ENCODE measurements around the gene REPS1. TPM values are rescaled to one million over a fixed set of nuclear protein-coding genes. Genes with fewer than 3 reads are reported as not detected.

REPS1 gene
- total RNA-seq, 4 donors from 2014 or later = 44.5 to 187 (median 70.4) TPM

- Histone ChIP-seq H3K27ac (no peak overlapping the region), H3K9me3 (no peaks in the 10 kb centered on the region), H3K4me3 (no peak overlapping the region), H3K4me1 (no peaks in the 10 kb centered on the region), H3K27me3 (no peaks in the 10 kb centered on the region), H3K36me3 (peaks cover 15% of the 10 kb centered on the region)
- DNase-seq (ENCODE audit: low spot score in 2 of 2) = no peak
- TF ChIP-seq EP300 (IDR thresholded peaks at IDR 0.05) (no peak), POLR2A (IDR thresholded peaks at IDR 0.05) (no peak), CTCF (IDR thresholded peaks at IDR 0.05) (no peak), POLR2AphosphoS5 (IDR thresholded peaks at IDR 0.05) (no peak)
Observed at GRCh38 chr6:138897031-138897430, 91.0 kb downstream of the REPS1 start.

GRCh38 chr6:138896104-138896756, 91.8 kb downstream of the REPS1 start:
- WGBS = 93% methylated on average over 8 of the region's 8 CpGs
- no peak for DNase-seq (ENCODE audit: low spot score in 2 of 2)
- no peaks in the 10 kb centered on the region for H3K9me3 ChIP-seq
- H3K4me1 ChIP-seq = no peaks in the 10 kb centered on the region
- no peak overlapping the region for H3K27ac ChIP-seq
- peaks cover 10% of the 10 kb centered on the region for H3K36me3 ChIP-seq
- H3K27me3 ChIP-seq = no peaks in the 10 kb centered on the region
- TF ChIP-seq EP300 (IDR thresholded peaks at IDR 0.05) (no peak), CTCF (IDR thresholded peaks at IDR 0.05) (no peak), POLR2A (IDR thresholded peaks at IDR 0.05) (no peak), POLR2AphosphoS5 (IDR thresholded peaks at IDR 0.05) (no peak)
- H3K4me3 ChIP-seq = no peak overlapping the region

GRCh38 chr6:138891255-138891986, 96.6 kb downstream of the REPS1 start:
- Histone ChIP-seq H3K27ac (no peak overlapping the region), H3K27me3 (no peaks in the 10 kb centered on the region), H3K4me3 (no peak overlapping the region), H3K9me3 (no peaks in the 10 kb centered on the region), H3K4me1 (peaks cover 6% of the 10 kb centered on the region), H3K36me3 (no peaks in the 10 kb centered on the region)
- 92% methylated on average over 3 of the region's 3 CpGs for WGBS
- TF ChIP-seq EP300 (IDR thresholded peaks at IDR 0.05) = no peak
- no peak for TF ChIP-seq POLR2A (IDR thresholded peaks at IDR 0.05)
- no peak for TF ChIP-seq CTCF (IDR thresholded peaks at IDR 0.05)
- TF ChIP-seq POLR2AphosphoS5 (IDR thresholded peaks at IDR 0.05) = no peak
- no peak for DNase-seq (ENCODE audit: low spot score in 2 of 2)

GRCh38 chr6:138885156-138885819, 102.8 kb downstream of the REPS1 start:
- WGBS = 98% methylated on average over 13 of the region's 13 CpGs
- no peaks in the 10 kb centered on the region for H3K27me3 ChIP-seq
- no peaks in the 10 kb centered on the region for H3K9me3 ChIP-seq
- no peaks in the 10 kb centered on the region for H3K36me3 ChIP-seq
- no peak overlapping the region for H3K4me3 ChIP-seq
- DNase-seq (ENCODE audit: low spot score in 2 of 2) = no peak
- TF ChIP-seq CTCF (IDR thresholded peaks at IDR 0.05) (no peak), POLR2AphosphoS5 (IDR thresholded peaks at IDR 0.05) (no peak), EP300 (IDR thresholded peaks at IDR 0.05) (no peak), POLR2A (IDR thresholded peaks at IDR 0.05) (no peak)
- peaks cover 6% of the 10 kb centered on the region for H3K4me1 ChIP-seq
- no peak overlapping the region for H3K27ac ChIP-seq
